Measurements from ENCODE around the gene CELF4.

CELF4 gene

GRCh38 chr18:37304012-37304680 lies 261.5 kb downstream of the CELF4 start:
- peaks cover 2% of the 10 kb centered on the region; the same call in 1 of the 2 replicates for H3K27me3 ChIP-seq (replicated peaks; ENCODE audit: control insufficient read depth, insufficient read depth, low read length)
- H3K4me3 ChIP-seq (replicated peaks; ENCODE audit: low read depth, low read length) = no peak overlapping the region
- TF ChIP-seq CTCF (IDR thresholded peaks at IDR 0.05; ENCODE audit: insufficient read depth, low read length, poor library complexity, severe bottlenecking) = no peak
- H3K36me3 ChIP-seq (ENCODE audit: control insufficient read depth, insufficient read depth, low read length) = no peaks in the 10 kb centered on the region
- no peak for DNase-seq (ENCODE audit: extremely low read depth, insufficient read length)

DNA sequence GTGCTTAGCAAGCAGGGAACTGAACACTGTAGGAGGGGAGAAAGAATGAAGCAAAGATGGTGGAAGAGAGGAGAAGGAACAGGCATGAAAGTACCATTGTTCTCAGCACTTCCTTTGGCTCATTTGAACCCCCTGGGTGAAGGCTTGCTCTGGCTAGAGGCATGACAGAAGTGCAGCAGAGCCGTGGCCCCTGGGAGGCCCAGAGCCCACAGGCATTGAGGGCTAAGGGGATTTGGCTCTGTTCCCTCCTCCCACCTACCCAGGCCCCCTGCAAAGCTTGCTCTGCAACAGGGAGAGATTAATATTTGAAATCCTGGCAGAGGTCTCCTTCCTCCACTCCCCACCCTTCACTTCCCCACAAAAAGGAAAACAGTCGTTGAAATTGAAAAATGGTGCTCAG lies 262.6 kb downstream of the CELF4 start:
- no peak for TF ChIP-seq CTCF (IDR thresholded peaks at IDR 0.05; ENCODE audit: insufficient read depth, low read length, poor library complexity, severe bottlenecking)
- no peak for DNase-seq (ENCODE audit: extremely low read depth, insufficient read length)
- H3K27me3 ChIP-seq (replicated peaks; ENCODE audit: control insufficient read depth, insufficient read depth, low read length) = peaks cover 2% of the 10 kb centered on the region
- H3K4me3 ChIP-seq (replicated peaks; ENCODE audit: low read depth, low read length) = no peak overlapping the region
- no peaks in the 10 kb centered on the region for H3K36me3 ChIP-seq (ENCODE audit: control insufficient read depth, insufficient read depth, low read length)

GRCh38 chr18:37302519-37302918 lies 263.1 kb downstream of the CELF4 start:
- Histone ChIP-seq H3K36me3 (ENCODE audit: control insufficient read depth, insufficient read depth, low read length) (no peaks in the 10 kb centered on the region), H3K27me3 (replicated peaks; ENCODE audit: control insufficient read depth, insufficient read depth, low read length) (peaks cover 2% of the 10 kb centered on the region), H3K4me3 (replicated peaks; ENCODE audit: low read depth, low read length) (no peak overlapping the region)
- DNase-seq (ENCODE audit: extremely low read depth, insufficient read length) = no peak
- no peak for TF ChIP-seq CTCF (IDR thresholded peaks at IDR 0.05; ENCODE audit: insufficient read depth, low read length, poor library complexity, severe bottlenecking)

DNA sequence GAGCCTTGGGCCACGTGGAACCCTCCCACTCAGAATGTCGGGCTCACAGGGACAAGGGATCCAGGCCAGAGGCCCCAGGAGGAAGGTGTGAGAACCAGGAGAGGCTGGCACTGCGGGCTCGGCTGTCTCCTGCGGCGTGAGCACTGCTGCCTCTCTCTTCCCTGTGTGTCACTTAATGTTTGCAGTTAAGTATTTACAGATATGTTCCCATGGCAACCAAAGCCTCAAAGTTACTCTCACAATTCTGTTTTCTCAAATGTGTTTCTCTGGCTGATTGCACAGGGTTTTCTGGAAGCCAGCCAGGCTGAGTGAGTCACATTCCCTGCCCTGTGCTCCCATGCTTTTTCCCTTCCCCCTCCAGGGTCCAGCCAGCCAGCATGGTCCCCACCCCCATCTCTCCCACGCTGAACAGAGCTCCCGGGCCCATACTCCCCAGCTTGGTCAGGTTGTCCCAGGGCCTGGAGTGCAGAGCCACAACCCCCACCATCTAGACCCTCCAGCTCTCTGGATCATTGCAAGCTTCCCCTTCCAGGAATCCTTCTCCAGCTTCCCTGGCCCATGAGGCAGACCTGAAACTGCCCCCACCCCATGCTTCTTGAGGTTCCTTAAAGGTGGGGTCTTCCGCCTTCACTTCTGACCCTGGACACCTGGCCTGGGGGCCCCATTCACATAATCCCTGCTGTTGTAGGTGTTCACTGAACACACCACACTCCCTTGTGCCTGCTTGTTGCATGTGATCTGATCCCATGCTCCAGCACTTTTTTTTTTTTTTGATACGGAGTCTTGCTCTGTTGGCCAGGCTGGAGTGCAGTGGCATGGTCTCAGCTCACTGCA lies 265.9 kb downstream of the CELF4 start:
- H3K4me3 ChIP-seq (replicated peaks; ENCODE audit: low read depth, low read length) = no peak overlapping the region
- no peaks in the 10 kb centered on the region for H3K36me3 ChIP-seq (ENCODE audit: control insufficient read depth, insufficient read depth, low read length)
- no peak for TF ChIP-seq CTCF (IDR thresholded peaks at IDR 0.05; ENCODE audit: insufficient read depth, low read length, poor library complexity, severe bottlenecking)
- peaks cover 2% of the 10 kb centered on the region for H3K27me3 ChIP-seq (replicated peaks; ENCODE audit: control insufficient read depth, insufficient read depth, low read length)
- no peak for DNase-seq (ENCODE audit: extremely low read depth, insufficient read length)

DNA sequence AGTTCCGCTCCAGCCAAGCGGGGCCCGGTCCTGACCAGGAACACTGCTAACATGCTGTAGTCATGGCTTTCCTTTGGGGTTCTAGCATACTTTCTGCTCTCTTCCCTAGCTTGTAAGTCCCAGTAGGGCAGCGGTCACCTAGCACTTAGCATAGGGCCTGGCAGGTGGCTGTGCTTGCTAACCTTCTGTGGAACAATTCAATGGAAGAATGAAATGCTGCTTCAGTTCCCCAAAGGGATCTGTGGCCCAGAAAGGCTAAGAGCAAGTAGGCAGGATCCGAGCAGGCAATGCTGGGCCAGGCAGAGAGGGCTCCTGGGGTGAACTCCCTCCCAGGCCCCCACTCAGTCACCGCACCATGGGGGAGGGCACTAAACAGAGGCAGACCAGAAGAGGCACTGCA lies 266.8 kb downstream of the CELF4 start:
- no peak for TF ChIP-seq CTCF (IDR thresholded peaks at IDR 0.05; ENCODE audit: insufficient read depth, low read length, poor library complexity, severe bottlenecking)
- no peak overlapping the region for H3K4me3 ChIP-seq (replicated peaks; ENCODE audit: low read depth, low read length)
- DNase-seq (ENCODE audit: extremely low read depth, insufficient read length) = no peak

More for the DNA sequence above, 266.8 kb downstream of the CELF4 start:
- peaks cover 2% of the 10 kb centered on the region for H3K27me3 ChIP-seq (replicated peaks; ENCODE audit: control insufficient read depth, insufficient read depth, low read length)
- no peaks in the 10 kb centered on the region for H3K36me3 ChIP-seq (ENCODE audit: control insufficient read depth, insufficient read depth, low read length)

Data from GM06990 (cell line).